Measurements from ENCODE around the gene MTMR3.

DNA sequence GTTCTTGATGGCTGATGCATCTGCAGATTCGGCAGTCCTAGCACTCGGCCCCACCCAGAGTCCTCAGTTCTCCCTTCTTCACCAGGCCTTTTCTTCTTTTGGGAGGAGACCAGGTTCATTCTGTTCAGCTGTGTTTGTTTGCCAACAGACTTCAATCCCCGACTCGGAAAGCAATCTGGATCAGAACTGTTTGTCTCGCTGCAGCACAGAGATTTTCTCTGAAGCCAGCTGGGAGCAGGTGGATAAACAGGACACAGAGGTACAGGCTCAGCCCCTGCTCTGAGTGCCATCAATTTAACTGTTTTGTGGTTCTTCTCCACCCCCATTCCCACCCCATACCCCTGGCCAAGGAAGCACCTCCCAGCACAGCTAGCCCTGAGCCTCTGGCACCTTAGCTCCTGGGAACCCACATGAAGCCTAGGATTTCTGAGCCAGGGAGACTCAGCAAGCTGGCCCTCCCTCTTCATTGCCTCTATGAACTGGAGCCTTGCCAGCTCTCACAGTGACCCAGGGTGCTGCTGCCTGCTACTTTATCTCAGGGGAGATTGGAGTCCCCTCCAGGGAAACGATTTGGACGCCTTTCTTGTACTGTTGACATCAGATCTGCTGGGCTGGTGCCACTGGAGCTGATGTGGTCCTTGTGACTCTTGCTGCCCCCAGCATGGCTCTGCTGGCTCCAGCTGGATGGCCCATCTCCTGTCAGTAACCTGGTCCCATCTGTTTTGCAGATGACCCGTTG is 139.1 kb downstream of the MTMR3 start:
- TF ChIP-seq, protein P1, sequence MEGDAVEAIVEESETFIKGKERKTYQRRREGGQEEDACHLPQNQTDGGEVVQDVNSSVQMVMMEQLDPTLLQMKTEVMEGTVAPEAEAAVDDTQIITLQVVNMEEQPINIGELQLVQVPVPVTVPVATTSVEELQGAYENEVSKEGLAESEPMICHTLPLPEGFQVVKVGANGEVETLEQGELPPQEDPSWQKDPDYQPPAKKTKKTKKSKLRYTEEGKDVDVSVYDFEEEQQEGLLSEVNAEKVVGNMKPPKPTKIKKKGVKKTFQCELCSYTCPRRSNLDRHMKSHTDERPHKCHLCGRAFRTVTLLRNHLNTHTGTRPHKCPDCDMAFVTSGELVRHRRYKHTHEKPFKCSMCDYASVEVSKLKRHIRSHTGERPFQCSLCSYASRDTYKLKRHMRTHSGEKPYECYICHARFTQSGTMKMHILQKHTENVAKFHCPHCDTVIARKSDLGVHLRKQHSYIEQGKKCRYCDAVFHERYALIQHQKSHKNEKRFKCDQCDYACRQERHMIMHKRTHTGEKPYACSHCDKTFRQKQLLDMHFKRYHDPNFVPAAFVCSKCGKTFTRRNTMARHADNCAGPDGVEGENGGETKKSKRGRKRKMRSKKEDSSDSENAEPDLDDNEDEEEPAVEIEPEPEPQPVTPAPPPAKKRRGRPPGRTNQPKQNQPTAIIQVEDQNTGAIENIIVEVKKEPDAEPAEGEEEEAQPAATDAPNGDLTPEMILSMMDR (IDR thresholded peaks at IDR 0.05) = no peak
- no peak for TF ChIP-seq POLR2A (IDR thresholded peaks at IDR 0.05)
